H1 (cell line): ENCODE measurements around the gene CNTN5. TPM values are rescaled to one million over a fixed set of nuclear protein-coding genes. Genes with fewer than 3 reads are reported as not detected.

Source experiments
- CTCF ChIA-PET: fragments of 300-600 bp; sonication (Branson Sonifier 250); formaldehyde crosslinking; loops from one replicate; lab custom pipeline; 2021; ENCODE audit not compliant: partially characterized antibody; lab: Charles Lee
- POLR2A ChIA-PET: fragments of 300-600 bp; sonication (Branson Sonifier 250); formaldehyde crosslinking; loops from one replicate; lab custom pipeline; 2021; ENCODE audit warnings: inconsistent platforms; ENCODE audit not compliant: partially characterized antibody; lab: Charles Lee
- DNase-seq, 2 experiments: peaks; one replicate each; pipeline versions ENCODE4 v3.0.0 to v3.0.0-alpha.2; 2010 to 2022; ENCODE audit warnings: low spot score in 2 of 2, low read depth in 1 of 2, mixed read lengths in 1 of 2
- FAIRE-seq: peaks from 2 replicates; lab custom pipeline; 2011; peaks lifted over from hg19 to GRCh38; lab: Jason Lieb, UNC
- H2AFZ ChIP-seq: 2 replicates; pipeline ENCODE4 v1.8.1; 2012; ENCODE audit warnings: low read length, inconsistent platforms
- H2AK5ac ChIP-seq: 2 replicates; pipeline ENCODE4 v1.6.1; 2013; ENCODE audit warnings: low read depth, low read length
- H2BK120ac ChIP-seq: replicated peaks from 2 replicates; pipeline ENCODE3; 2013; ENCODE audit warnings: low read depth, low read length, inconsistent platforms
- H2BK12ac ChIP-seq: 2 replicates; pipeline ENCODE4 v1.6.1; 2013; ENCODE audit warnings: low read depth, low read length
- H2BK15ac ChIP-seq: 2 replicates; pipeline ENCODE4 v1.6.1; 2013; ENCODE audit warnings: low read length
- H2BK20ac ChIP-seq: 2 replicates; pipeline ENCODE4 v1.6.1; 2013; ENCODE audit warnings: low read length
- H2BK5ac ChIP-seq: 2 replicates; pipeline ENCODE4 v1.6.1; 2013; ENCODE audit warnings: low read depth, low read length
- H3K14ac ChIP-seq: 2 replicates; pipeline ENCODE4 v1.6.1; 2013; ENCODE audit warnings: inconsistent platforms; ENCODE audit not compliant: insufficient read length
- H3K18ac ChIP-seq: 2 replicates; pipeline ENCODE4 v1.6.1; 2013; ENCODE audit warnings: low read length; ENCODE audit errors: extremely low read depth
- H3K23ac ChIP-seq: 2 replicates; pipeline ENCODE4 v1.6.1; 2013; ENCODE audit warnings: inconsistent platforms; ENCODE audit not compliant: insufficient read length
- H3K23me2 ChIP-seq: 2 replicates; pipeline ENCODE4 v1.6.1; 2013; ENCODE audit warnings: low read depth, low read length
- H3K27ac ChIP-seq: 2 replicates; pipeline ENCODE4 v1.6.1; 2011; ENCODE audit warnings: low read depth, low read length, inconsistent platforms
- H3K27me3 ChIP-seq, 4 experiments: replicated peaks in 1 of 4; 1 replicate in 1 of 4; 2 replicates in 3 of 4; pipeline versions ENCODE4 v1.6.1 to v1.8.1; 2011 to 2013; ENCODE audit warnings: low read length in 3 of 4, mild to moderate bottlenecking in 3 of 4, inconsistent platforms in 2 of 4, mixed read lengths in 2 of 4, moderate library complexity in 1 of 4; ENCODE audit not compliant: control insufficient read depth in 3 of 4, insufficient read depth in 3 of 4; ENCODE audit errors: extremely low read depth in 1 of 4
- H3K36me3 ChIP-seq, 4 experiments: 2 replicates each; pipeline versions ENCODE4 v1.6.1 to v1.8.1; 2011 to 2013; ENCODE audit warnings: mild to moderate bottlenecking in 4 of 4, low read length in 3 of 4, moderate library complexity in 2 of 4, control low read depth in 1 of 4, inconsistent platforms in 1 of 4; ENCODE audit not compliant: insufficient read depth in 4 of 4, control insufficient read depth in 2 of 4
- H3K4ac ChIP-seq: replicated peaks from 2 replicates; pipeline ENCODE3; 2013; ENCODE audit warnings: low read length, low read depth, mixed read lengths, inconsistent platforms; ENCODE audit not compliant: insufficient read length
- H3K4me1 ChIP-seq, 4 experiments: replicated peaks in 1 of 4; 1 replicate in 1 of 4; 2 replicates in 3 of 4; pipeline versions ENCODE4 v1.6.1 to v1.8.1; 2011 to 2013; ENCODE audit warnings: low read length in 3 of 4, inconsistent platforms in 2 of 4, mixed read lengths in 1 of 4; ENCODE audit not compliant: insufficient read depth in 4 of 4, control insufficient read depth in 3 of 4
- H3K4me2 ChIP-seq, 2 experiments: 2 replicates each; pipeline versions ENCODE4 v1.6.1 to v1.8.1; 2011 to 2013; ENCODE audit warnings: low read depth in 2 of 2, low read length in 2 of 2, control low read depth in 1 of 2, inconsistent platforms in 1 of 2, mild to moderate bottlenecking in 1 of 2; ENCODE audit not compliant: insufficient read depth in 1 of 2
- H3K4me3 ChIP-seq, 4 experiments: fragments of 200-600, 300-600 bp in 1 of 4; sonication (generic), shearing (Covaris generic), sonication (Bioruptor Twin) in 1 of 4; 2 replicates each; pipeline versions ENCODE4 v1.5.1 to v1.8.1; 2011 to 2016; ENCODE audit warnings: low read length in 4 of 4, low read depth in 3 of 4, control low read depth in 2 of 4, inconsistent platforms in 2 of 4, mild to moderate bottlenecking in 2 of 4, mixed read lengths in 1 of 4, moderate library complexity in 1 of 4; ENCODE audit not compliant: insufficient read depth in 2 of 4; ENCODE audit errors: extremely low read depth in 1 of 4
- H3K56ac ChIP-seq: replicated peaks from 2 replicates; pipeline ENCODE3; 2013; ENCODE audit warnings: low read depth, mild to moderate bottlenecking, mixed read lengths, low read length, inconsistent platforms; ENCODE audit not compliant: insufficient read length
- H3K79me1 ChIP-seq: 2 replicates; pipeline ENCODE4 v1.6.1; 2013; ENCODE audit warnings: low read depth, low read length, control low read depth
- H3K79me2 ChIP-seq, 2 experiments: 2 replicates each; pipeline versions ENCODE4 v1.6.1 to v1.8.1; 2012 to 2013; ENCODE audit warnings: low read length in 2 of 2, mild to moderate bottlenecking in 2 of 2, inconsistent platforms in 1 of 2; ENCODE audit not compliant: insufficient read depth in 2 of 2, control insufficient read depth in 1 of 2
- H3K9ac ChIP-seq, 4 experiments: replicated peaks in 1 of 4; 1 replicate in 1 of 4; 2 replicates in 3 of 4; pipeline versions ENCODE4 v1.6.1 to v1.8.1; 2011 to 2013; ENCODE audit warnings: low read depth in 3 of 4, low read length in 3 of 4, control low read depth in 2 of 4, mild to moderate bottlenecking in 2 of 4, moderate library complexity in 2 of 4, inconsistent platforms in 1 of 4; ENCODE audit errors: extremely low read depth in 1 of 4
- H3K9me3 ChIP-seq, 2 experiments: 2 replicates each; pipeline versions ENCODE4 v1.6.1 to v1.8.1; 2012 to 2013; ENCODE audit warnings: mild to moderate bottlenecking in 2 of 2, moderate library complexity in 2 of 2, control low read depth in 1 of 2, inconsistent platforms in 1 of 2, low read depth in 1 of 2, low read length in 1 of 2, mixed read lengths in 1 of 2; ENCODE audit not compliant: insufficient read depth in 2 of 2
- H4K20me1 ChIP-seq, 2 experiments: replicated peaks in 1 of 2; 2 replicates each; pipeline versions ENCODE3 to v1.8.1; 2011 to 2013; ENCODE audit warnings: inconsistent platforms in 2 of 2, low read length in 2 of 2, mild to moderate bottlenecking in 1 of 2; ENCODE audit not compliant: insufficient read depth in 2 of 2, control insufficient read depth in 1 of 2
- H4K5ac ChIP-seq: 2 replicates; pipeline ENCODE4 v1.6.1; 2013; ENCODE audit warnings: low read length, low read depth, mixed read lengths, inconsistent platforms; ENCODE audit not compliant: insufficient read length
- H4K8ac ChIP-seq: 2 replicates; pipeline ENCODE4 v1.8.0; 2013; ENCODE audit warnings: mild to moderate bottlenecking, moderate library complexity, low read length, inconsistent platforms; ENCODE audit not compliant: insufficient read depth; ENCODE audit errors: extremely low read depth
- H4K91ac ChIP-seq: replicated peaks from 2 replicates; pipeline ENCODE3; 2013; ENCODE audit warnings: low read length, mixed read lengths, inconsistent platforms; ENCODE audit not compliant: insufficient read length
- ATF2 ChIP-seq: IDR thresholded peaks from 2 replicates; pipeline ENCODE4 v1.6.1; 2012; ENCODE audit warnings: low read length, inconsistent platforms
- BRCA1 ChIP-seq: IDR thresholded peaks from 2 replicates; pipeline ENCODE4 v1.6.1; 2012; ENCODE audit warnings: low read depth, low read length, improper control_type of control experiment
- CHD2 ChIP-seq: IDR thresholded peaks from 2 replicates; pipeline ENCODE4 v1.6.1; 2012; ENCODE audit warnings: low read length, improper control_type of control experiment
- CREB1 ChIP-seq: IDR thresholded peaks from 2 replicates; pipeline ENCODE4 v1.6.1; 2012; ENCODE audit warnings: inconsistent platforms
- E2F6 ChIP-seq: IDR thresholded peaks from 2 replicates; pipeline ENCODE4 v1.6.1; 2012; ENCODE audit warnings: inconsistent platforms
- EZH2 ChIP-seq: fragments of 200-600 bp; sonication (generic); IDR thresholded peaks from 2 replicates; pipeline ENCODE4 v1.7.1; 2012; ENCODE audit warnings: low read depth, mild to moderate bottlenecking, moderate library complexity, low read length, inconsistent platforms; ENCODE audit not compliant: severe bottlenecking
- FOSL1 ChIP-seq: IDR thresholded peaks from 2 replicates; pipeline ENCODE4 v1.6.1; 2011; ENCODE audit warnings: mild to moderate bottlenecking, low read depth, low read length, moderate library complexity; ENCODE audit not compliant: insufficient read depth
- HDAC2 ChIP-seq, 2 experiments: fragments of 300-600 bp in 1 of 2; sonication (generic) in 1 of 2; IDR thresholded peaks; 2 replicates each; pipeline ENCODE4 v1.6.1; 2011 to 2012; ENCODE audit warnings: low read depth in 2 of 2, low read length in 2 of 2, mild to moderate bottlenecking in 2 of 2, moderate library complexity in 2 of 2, borderline replicate concordance in 1 of 2, inconsistent platforms in 1 of 2
- POLR2A ChIP-seq, 2 experiments: IDR thresholded peaks; 1 replicate in 1 of 2; 2 replicates in 1 of 2; pipeline ENCODE4 v1.6.1; 2011; ENCODE audit warnings: low read depth in 2 of 2, low read length in 2 of 2, mild to moderate bottlenecking in 2 of 2; ENCODE audit errors: control extremely low read depth in 1 of 2
- POLR2AphosphoS5 ChIP-seq: IDR thresholded peaks from 2 replicates; pipeline ENCODE4 v1.6.1; 2011; ENCODE audit warnings: low read depth, low read length
- TAF1 ChIP-seq: IDR thresholded peaks from 2 replicates; pipeline ENCODE4 v1.6.1; 2011; ENCODE audit warnings: mild to moderate bottlenecking, low read depth, low read length
- TEAD4 ChIP-seq: IDR thresholded peaks from 2 replicates; pipeline ENCODE4 v1.6.1; 2012; ENCODE audit warnings: low read depth, low read length, inconsistent platforms, mixed read lengths
- WGBS, 2 experiments: shearing (Covaris generic) in 1 of 2; methylation state at CpG; one replicate each; pipeline versions ENCODE4 v1.1.6 to v1.1.7; 2013 to 2015; ENCODE audit warnings: low lambda C conversion rate in 2 of 2, mixed read lengths in 2 of 2, inconsistent platforms in 1 of 2, low coverage in 1 of 2, missing lambda C conversion rate in 1 of 2; ENCODE audit not compliant: insufficient replicate concordance in 2 of 2, insufficient coverage in 1 of 2, insufficient read length in 1 of 2; ENCODE audit errors: extremely low coverage in 1 of 2, missing lambda C conversion rate in 1 of 2; 5-methylcytosine and 5-hydroxymethylcytosine counted together
- polyA plus RNA-seq, 7 experiments: library from polyadenylated mRNA; depleted of rRNA in 3 of 7; stranded (reverse) in 5 of 7; unstranded in 2 of 7; fragments of >200 nt in 5 of 7; fragments of 200-250 nt in 2 of 7; gene quantifications; 1 replicate in 5 of 7; 2 replicates in 1 of 7; 4 replicates in 1 of 7; pipeline versions ENCODE4 v1.2.1 to v1.2.3, GENCODE V29; 2011 to 2013; ENCODE audit warnings: missing spikeins in 2 of 7, mixed read lengths in 2 of 7
- total RNA-seq: library from RNA; stranded (reverse); fragmentation: NEBNext Ultra II Directional; extraction: Animal tissue kit (Norgen Biotek cat#: 25700); gene quantifications from 2 replicates; pipeline ENCODE4 v1.2.1, GENCODE V29; 2021

The CNTN5 gene
- total and polyA plus RNA-seq, 2 of the 8 experiments (the other 6 are each of a cell fraction or from before 2014, with no cell fraction given): not detected

- H3K27ac ChIP-seq: no peak overlapping the region
- no peak overlapping the region for H3K56ac ChIP-seq
- no peak overlapping the region for H3K14ac ChIP-seq
- no peak for FAIRE-seq
- H4K91ac ChIP-seq: no peak overlapping the region
- WGBS, 2 experiments: 83% methylated on average over 2 of the region's 2 CpGs; no CpG with 5 or more reads in 1 of the 2 experiments
- H2BK120ac ChIP-seq: no peak overlapping the region
- no peak overlapping the region for H3K4ac ChIP-seq
- H3K27me3 ChIP-seq: no peaks in the 10 kb centered on the region
- H3K36me3 ChIP-seq: no peaks in the 10 kb centered on the region
- no peak overlapping the region for H2BK15ac ChIP-seq
- no peaks in the 10 kb centered on the region for H3K4me1 ChIP-seq
- no peak overlapping the region for H2BK5ac ChIP-seq
- H2AK5ac ChIP-seq: no peak overlapping the region
- no peak overlapping the region for H3K4me3 ChIP-seq
- H4K8ac ChIP-seq: no peak overlapping the region
- no peak overlapping the region for H3K4me2 ChIP-seq
- H3K9me3 ChIP-seq: no peaks in the 10 kb centered on the region
- no peak overlapping the region for H3K23ac ChIP-seq
- H2BK12ac ChIP-seq: no peak overlapping the region
- H3K79me2 ChIP-seq: no peaks in the 10 kb centered on the region
- DNase-seq: no peak
- H3K23me2 ChIP-seq: no peaks in the 10 kb centered on the region
- H2BK20ac ChIP-seq: no peak overlapping the region
- ChIA-PET POLR2A (no interaction called here), CTCF (interaction anchor here (0.8 to 1.3 kb wide), 2 partner anchors 8 to 22 kb away, joined by 3 read pairs; no protein-coding TSS in a partner anchor)
- H3K9ac ChIP-seq: no peak overlapping the region
- no peak overlapping the region for H4K5ac ChIP-seq
- no peak overlapping the region for H2AFZ ChIP-seq
- no peaks in the 10 kb centered on the region for H4K20me1 ChIP-seq
- no peaks in the 10 kb centered on the region for H3K79me1 ChIP-seq
- H3K18ac ChIP-seq: no peak overlapping the region
- TF ChIP-seq HDAC2 (IDR thresholded peaks at IDR 0.05; ENCODE audit: borderline replicate concordance in 1 of 2, low read depth in 2 of 2, low read length in 2 of 2) (no peak), ATF2 (no peak), CREB1 (no peak), POLR2A (IDR thresholded peaks at IDR 0.05; ENCODE audit: control extremely low read depth in 1 of 2, low read depth in 2 of 2, low read length in 2 of 2) (no peak), POLR2AphosphoS5 (no peak), FOSL1 (no peak), TEAD4 (no peak), CHD2 (no peak), BRCA1 (no peak), EZH2 (no peak), E2F6 (no peak), TAF1 (no peak)
Measured at GRCh38 chr11:99987821-99988470, 967.2 kb downstream of the CNTN5 start.
